Activated CD4-positive, alpha-beta memory T cell treated with anti-CD3 and anti-CD28 coated beads for 36 hours (primary cell): Measurements from ENCODE around the gene ZNF324B. TPM values are rescaled to one million over a fixed set of nuclear protein-coding genes. Genes with fewer than 3 reads are reported as not detected.
"Not testable (repeated sequence)": the region's sequence is repeated elsewhere in the genome, so short reads cannot be mapped to it uniquely, and the experiment has no call there.

Experiments used
- CTCF ChIA-PET: fragments of 350-600 bp; sonication (Branson Sonifier 250); formaldehyde crosslinking; loops from one replicate; lab custom pipeline; 2021; ENCODE audit warnings: antibody characterized with exemption, inconsistent platforms; lab: Charles Lee
- POLR2A ChIA-PET: fragments of 350-600 bp; sonication (Branson Sonifier 250); formaldehyde crosslinking; loops from one replicate; lab custom pipeline; 2021; ENCODE audit warnings: antibody characterized with exemption; lab: Charles Lee
- DNase-seq: peaks from one replicate; pipeline ENCODE4 v3.0.0-alpha.2; 2020
- H3K27ac Mint-ChIP-seq: one replicate; pipeline ENCODE4 v1.8.0; 2021; ENCODE audit warnings: mixed read lengths
- H3K27me3 Mint-ChIP-seq: one replicate; pipeline ENCODE4 v1.8.0; 2021; ENCODE audit warnings: mixed read lengths
- H3K36me3 Mint-ChIP-seq: one replicate; pipeline ENCODE4 v1.8.0; 2021; ENCODE audit warnings: mixed read lengths
- H3K4me1 Mint-ChIP-seq: one replicate; pipeline ENCODE4 v1.8.0; 2021; ENCODE audit warnings: low read depth, mixed read lengths
- H3K4me3 Mint-ChIP-seq: one replicate; pipeline ENCODE4 v1.8.0; 2021; ENCODE audit warnings: mild to moderate bottlenecking, mixed read lengths
- H3K9me3 Mint-ChIP-seq: one replicate; pipeline ENCODE4 v1.8.0; 2021; ENCODE audit warnings: mixed read lengths
- intact Hi-C: fragments of 100-400 bp; cut with micrococcal nuclease; formaldehyde crosslinking; loops from one replicate; pipeline ENCODE4 v1.15.1; 2023
- total RNA-seq, 2 experiments: library from RNA; stranded (reverse); gene quantifications; one replicate each; pipeline ENCODE4 v1.2.3, GENCODE V29; 2021

Gene ZNF324B
- total RNA-seq = 1 to 10 TPM; 7.7 to 7.8 TPM

GRCh38 chr19:58451358-58452101, at the start of gene ZNF324B:
Gene ZNF324B (plus strand): TSS chr19:58451622. CDS start chr19:58453702, 2,080 bp downstream.
- no peak within 1 kb of the TSS for H3K27ac Mint-ChIP-seq
- DNase-seq = peak; percentile 97
- ChIA-PET CTCF (interaction anchor here (1.0 to 1.8 kb wide), 4 partner anchors 13 to 124 kb away, joined by 3 to 5 read pairs (median 3); no protein-coding TSS in a partner anchor), POLR2A (interaction anchor here (0.8 kb wide), 1 partner anchor 9 kb away, joined by 4 read pairs; no protein-coding TSS in a partner anchor)
- H3K27me3 Mint-ChIP-seq = peaks cover 13% of the 10 kb centered on the region
- intact Hi-C loops = loop anchor here (1.0 to 2.0 kb wide), 4 partner anchors 11 to 65 kb away; partner anchors contain the start of genes RPS5, ZNF132, ZNF446 and ZNF584
- peaks cover 21% of the 10 kb centered on the region for H3K4me1 Mint-ChIP-seq
- peaks cover 26% of the 10 kb centered on the region for H3K36me3 Mint-ChIP-seq
- H3K4me3 Mint-ChIP-seq = peak within 1 kb of the TSS; percentile 78
- peaks cover 20% of the 10 kb centered on the region for H3K9me3 Mint-ChIP-seq

GRCh38 chr19:58401840-58402421, 49.5 kb upstream of the ZNF324B start:
- no peak overlapping the region for H3K27ac Mint-ChIP-seq
- no peak for DNase-seq
- H3K9me3 Mint-ChIP-seq = no peaks in the 10 kb centered on the region
- ChIA-PET POLR2A (no interaction called here), CTCF (no interaction called here)
- intact Hi-C loops = loop anchor here (1.0 to 10.0 kb wide), 7 partner anchors 15 to 487 kb away; partner anchors contain the start of genes RPS5, ZNF274, ZNF417 and ZNF446
- H3K27me3 Mint-ChIP-seq = peaks cover 2% of the 10 kb centered on the region
- peaks cover 2% of the 10 kb centered on the region for H3K36me3 Mint-ChIP-seq
- H3K4me1 Mint-ChIP-seq = peaks cover 20% of the 10 kb centered on the region
- peak overlapping the region; percentile 82 for H3K4me3 Mint-ChIP-seq

DNA sequence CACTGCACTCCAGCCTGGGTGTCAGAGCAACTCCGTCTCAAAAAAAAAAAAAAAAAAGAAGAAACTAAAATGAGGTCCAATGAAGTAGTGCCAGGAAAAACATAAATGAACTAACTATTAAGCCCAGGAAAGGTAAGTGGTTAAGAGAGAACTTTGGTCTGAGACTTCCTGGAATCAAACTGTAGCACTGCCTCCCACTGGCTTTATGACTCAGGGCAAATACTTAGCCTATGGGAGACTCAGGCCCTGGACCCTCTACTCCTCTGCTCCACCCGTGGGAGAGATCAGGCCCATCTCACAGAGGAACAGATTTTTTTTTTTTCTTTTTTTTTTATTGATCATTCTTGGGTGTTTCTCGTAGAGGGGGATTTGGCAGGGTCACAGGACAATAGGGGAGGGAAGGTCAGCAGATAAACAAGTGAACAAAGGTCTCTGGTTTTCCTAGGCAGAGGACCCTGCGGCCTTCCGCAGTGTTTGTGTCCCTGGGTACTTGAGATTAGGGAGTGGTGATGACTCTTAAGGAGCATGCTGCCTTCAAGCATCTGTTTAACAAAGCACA, 47.4 kb upstream of the ZNF324B start:
- DNase-seq, H3K27me3 Mint-ChIP-seq, H3K27ac Mint-ChIP-seq, POLR2A ChIA-PET, H3K4me3 Mint-ChIP-seq, H3K9me3 Mint-ChIP-seq, CTCF ChIA-PET, H3K36me3 Mint-ChIP-seq: not testable (repeated sequence)
- peaks cover 30% of the 10 kb centered on the region for H3K4me1 Mint-ChIP-seq
- intact Hi-C loops = loop anchor here (10.0 kb wide), 1 partner anchor 489 kb away; the partner anchor contains the start of gene ZNF417

DNA sequence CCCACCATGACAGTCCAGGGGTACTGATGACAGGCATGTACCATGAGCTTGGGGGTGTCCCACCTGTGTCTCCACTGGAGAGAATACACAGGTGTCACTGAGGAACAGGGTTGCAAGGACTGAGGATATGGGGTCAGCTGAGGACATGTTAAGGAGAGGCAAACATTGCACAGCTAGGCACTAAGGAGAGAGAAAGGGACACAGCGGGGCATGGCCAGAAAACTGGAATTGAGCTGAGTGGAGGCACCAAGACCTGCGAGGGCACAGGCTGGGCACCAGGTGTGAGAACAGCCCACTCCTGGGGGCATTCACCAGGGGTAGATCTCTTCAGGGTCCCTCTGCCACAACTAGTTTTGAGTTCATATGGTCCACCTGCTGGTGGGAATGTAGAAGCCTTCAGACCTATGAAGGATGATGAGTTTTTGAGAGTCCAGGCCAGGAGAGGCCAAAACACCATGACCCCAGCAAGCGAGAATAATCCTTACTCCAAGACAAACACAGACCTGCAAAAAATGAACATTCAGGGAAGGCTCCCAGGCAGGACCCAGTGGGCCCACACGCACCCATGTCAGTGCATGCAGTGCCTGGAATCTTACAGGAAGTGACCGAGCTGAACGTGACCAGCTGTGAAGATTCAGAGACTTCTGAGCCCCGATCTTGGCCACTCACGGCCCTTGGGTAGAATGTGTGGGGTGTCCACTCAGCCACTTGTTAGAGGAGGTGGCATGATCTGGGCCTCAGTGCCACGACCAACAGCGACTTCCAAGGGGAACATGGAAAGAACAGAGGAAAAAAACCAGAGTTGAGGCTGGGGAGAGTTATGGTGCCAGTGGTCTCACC, 44.4 kb upstream of the ZNF324B start:
- Mint-ChIP-seq H3K4me3 (peak overlapping the region; percentile 83), H3K27me3 (no peaks in the 10 kb centered on the region), H3K9me3 (no peaks in the 10 kb centered on the region), H3K4me1 (peaks cover 29% of the 10 kb centered on the region), H3K36me3 (peaks cover 2% of the 10 kb centered on the region), H3K27ac (peak overlapping the region; percentile 95)
- intact Hi-C loops = loop anchor here (5.0 to 10.0 kb wide), 4 partner anchors 35 to 492 kb away; partner anchors contain the start of genes ZNF132, ZNF417 and ZSCAN22
- ChIA-PET POLR2A (interaction anchor here (1.1 kb wide), 1 partner anchor 45 kb away, joined by 4 read pairs; the partner anchor contains the start of gene ZNF497), CTCF (interaction anchor here (1.0 to 2.1 kb wide), 2 partner anchors 112 to 174 kb away, joined by 3 to 5 read pairs; partner anchors contain the start of gene ZBTB45)
- no peak for DNase-seq

DNA sequence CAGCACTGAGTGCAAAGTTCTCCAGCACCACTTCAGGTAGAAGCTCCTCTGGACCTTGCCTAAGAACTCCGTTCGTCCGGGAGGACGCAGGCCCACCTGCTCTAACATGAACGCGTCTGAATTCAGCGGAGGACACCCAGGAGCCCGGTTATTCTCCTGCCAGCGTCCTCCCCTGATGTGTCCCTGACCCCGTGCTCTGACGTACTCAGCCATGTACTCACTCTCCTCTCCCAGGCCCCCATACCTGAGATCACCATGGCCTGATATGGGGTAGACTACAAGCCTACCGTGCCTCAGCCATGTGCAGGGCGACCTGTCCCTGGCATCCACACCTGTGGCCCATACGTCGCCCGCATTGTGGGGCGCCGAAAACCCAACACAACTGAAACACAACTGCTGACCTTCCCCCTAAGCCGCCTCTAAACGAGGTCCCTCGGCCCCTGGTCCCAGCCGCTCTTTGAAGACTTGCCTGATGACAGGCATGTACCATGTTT, 43.7 kb upstream of the ZNF324B start:
- DNase-seq = peak; percentile 32
- intact Hi-C loops = loop anchor here (1.0 to 10.0 kb wide), 7 partner anchors 20 to 493 kb away; partner anchors contain the start of genes RPS5, ZNF132, ZNF324B and ZNF417
- no peaks in the 10 kb centered on the region for H3K9me3 Mint-ChIP-seq
- peaks cover 29% of the 10 kb centered on the region for H3K4me1 Mint-ChIP-seq
- H3K4me3 Mint-ChIP-seq = peak overlapping the region; percentile 83
- H3K27me3 Mint-ChIP-seq = no peaks in the 10 kb centered on the region
- peak overlapping the region; percentile 95 for H3K27ac Mint-ChIP-seq
- ChIA-PET POLR2A (interaction anchor here (1.0 to 1.2 kb wide), 5 partner anchors 20 to 168 kb away, joined by 3 to 4 read pairs (median 4); partner anchors contain the start of genes ZNF497 and ZNF837), CTCF (interaction anchor here (1.0 to 2.1 kb wide), 3 partner anchors 62 to 112 kb away, joined by 3 to 5 read pairs (median 3); partner anchors contain the start of gene ZBTB45)
- H3K36me3 Mint-ChIP-seq = peaks cover 3% of the 10 kb centered on the region

DNA sequence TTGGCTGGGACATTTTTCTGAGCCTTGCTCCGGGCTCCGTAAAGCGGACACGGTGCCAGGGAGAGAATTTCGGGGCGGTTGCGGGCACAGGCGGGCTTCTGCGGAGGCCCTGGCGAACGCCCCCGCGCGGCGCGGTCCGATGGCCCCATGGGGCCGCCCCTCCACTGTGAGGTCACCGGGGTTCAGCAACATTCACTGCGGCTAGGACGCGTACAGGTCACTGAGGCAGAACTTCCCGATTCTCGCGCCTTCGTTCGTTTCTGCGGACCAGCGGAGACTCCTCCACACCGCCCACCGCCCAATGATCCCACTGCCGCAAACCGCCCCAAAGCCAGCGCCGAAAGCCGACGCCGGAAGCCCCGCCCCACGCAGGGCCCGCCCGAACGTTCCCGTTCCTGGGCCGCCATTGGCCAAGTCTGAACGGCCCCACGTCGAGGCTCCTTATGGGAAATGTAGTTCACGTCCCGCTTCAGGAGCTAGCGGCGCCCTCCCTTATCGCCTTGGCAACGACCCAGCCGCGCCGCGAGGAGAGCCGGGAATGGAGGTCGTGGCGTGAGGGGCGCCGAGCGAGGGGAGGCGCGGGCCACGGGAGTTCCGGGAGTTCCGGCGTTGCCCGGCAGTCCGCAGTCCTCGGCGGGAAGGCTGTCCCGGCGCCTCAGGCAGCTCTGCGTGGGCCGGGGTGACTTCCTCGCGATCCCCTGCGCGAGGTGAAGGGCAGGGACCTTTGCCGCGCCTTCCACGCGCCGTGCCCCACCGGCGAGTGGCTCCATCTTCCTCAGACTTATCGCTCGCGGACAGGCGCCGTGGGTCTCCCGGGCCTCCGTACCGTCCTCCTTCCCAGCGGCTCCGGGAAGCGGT, 43.0 kb upstream of the ZNF324B start, which contains the start of gene ZNF584:
TSS of gene ZNF584 (plus strand) at position 498 of the 858 bp plus-strand sequence. CDS start 499 bp downstream, outside the sequence.
- peaks cover 3% of the 10 kb centered on the region for H3K36me3 Mint-ChIP-seq
- CTCF ChIA-PET = interaction anchor here (0.8 to 2.1 kb wide), 4 partner anchors 61 to 112 kb away, joined by 3 to 5 read pairs (median 3); partner anchors contain the start of gene ZBTB45

DNA sequence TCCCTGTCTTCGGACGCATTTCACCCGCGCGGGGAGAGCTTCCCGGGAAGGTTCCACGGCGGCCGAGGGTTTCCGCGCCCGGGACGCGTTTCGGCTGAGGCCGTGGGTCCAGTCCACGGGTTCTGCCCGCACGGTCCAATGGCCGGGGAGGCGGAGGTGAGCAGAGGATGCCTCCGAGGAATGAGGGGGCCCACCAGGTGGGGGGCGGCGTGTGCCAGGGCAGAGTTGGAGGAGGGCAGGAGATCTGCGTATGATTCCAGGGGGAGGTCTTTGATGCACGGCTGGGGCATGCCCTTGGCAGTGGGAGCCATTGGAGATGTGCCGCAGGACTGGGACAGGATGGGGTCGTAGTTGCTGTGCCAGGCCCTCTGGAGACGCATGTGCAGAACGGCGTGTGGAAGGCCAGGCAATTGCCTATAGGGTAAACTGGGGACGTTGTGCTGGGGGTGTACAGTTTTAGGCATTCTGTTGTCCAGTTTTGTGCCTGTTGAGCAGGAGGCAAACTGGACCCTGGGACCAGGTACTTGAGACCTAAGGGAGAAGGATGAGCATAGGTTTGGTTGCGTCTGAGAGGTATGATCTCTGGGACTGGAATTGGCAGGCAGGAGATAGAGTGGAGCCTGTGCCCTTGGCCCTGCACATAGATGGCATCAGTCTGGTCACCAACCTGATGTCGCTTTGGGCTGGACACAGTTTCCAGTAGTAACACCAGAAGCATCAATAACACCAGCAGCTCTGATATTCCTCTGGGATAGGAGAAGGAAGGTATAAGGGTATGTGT, 42.2 kb upstream of the ZNF324B start:
- no peaks in the 10 kb centered on the region for H3K9me3 Mint-ChIP-seq
- H3K27me3 Mint-ChIP-seq = no peaks in the 10 kb centered on the region
- intact Hi-C loops = loop anchor here (5.0 to 10.0 kb wide), 4 partner anchors 33 to 494 kb away; partner anchors contain the start of genes ZNF132, ZNF417 and ZSCAN22
- H3K4me1 Mint-ChIP-seq = peaks cover 26% of the 10 kb centered on the region
- DNase-seq = peak; percentile 46
- CTCF ChIA-PET = interaction anchor here (0.7 to 1.0 kb wide), 4 partner anchors 17 to 111 kb away, joined by 3 read pairs; partner anchors contain the start of gene ZBTB45
- peak overlapping the region; percentile 83 for H3K4me3 Mint-ChIP-seq
- POLR2A ChIA-PET = interaction anchor here (0.6 to 1.2 kb wide), 9 partner anchors 9 to 167 kb away, joined by 3 to 4 read pairs (median 3); partner anchors contain the start of genes ZNF324 and ZNF837
- H3K36me3 Mint-ChIP-seq = peaks cover 3% of the 10 kb centered on the region
- H3K27ac Mint-ChIP-seq = no peak overlapping the region

More for the DNA sequence above, 43.0 kb upstream of the ZNF324B start, which contains the start of gene ZNF584:
- Mint-ChIP-seq H3K4me3 (peak within 1 kb of the TSS; percentile 83), H3K4me1 (peaks cover 31% of the 10 kb centered on the region), H3K9me3 (no peaks in the 10 kb centered on the region), H3K27ac (peak within 1 kb of the TSS; percentile 95), H3K27me3 (no peaks in the 10 kb centered on the region)
- intact Hi-C loops = loop anchor here (1.0 to 10.0 kb wide), 7 partner anchors 21 to 494 kb away; partner anchors contain the start of genes RPS5, ZNF132, ZNF324B and ZNF417
- DNase-seq = peak; percentile 97
- POLR2A ChIA-PET = interaction anchor here (0.6 to 1.2 kb wide), 8 partner anchors 21 to 167 kb away, joined by 3 to 4 read pairs (median 3); partner anchors contain the start of genes ZNF324, ZNF497 and ZNF837

DNA sequence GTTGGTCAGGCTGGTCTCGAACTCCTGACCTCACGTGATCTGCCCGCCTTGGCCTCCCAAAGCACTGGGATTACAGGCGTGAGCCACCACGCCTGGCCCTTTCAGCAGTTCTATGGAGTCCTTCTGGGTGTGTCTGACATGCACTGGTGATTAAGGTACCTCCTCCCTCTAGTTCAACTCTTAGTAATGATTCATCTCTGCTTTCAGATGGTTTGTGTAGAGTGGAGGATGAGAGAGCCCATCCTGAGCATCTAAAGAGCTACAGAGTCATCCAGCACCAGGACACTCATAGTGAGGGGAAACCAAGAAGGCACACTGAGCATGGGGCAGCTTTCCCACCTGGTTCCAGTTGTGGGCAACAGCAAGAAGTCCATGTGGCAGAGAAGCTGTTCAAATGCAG, 34.8 kb upstream of the ZNF324B start:
- POLR2A ChIA-PET = no interaction called here
- Mint-ChIP-seq H3K4me3 (no peak overlapping the region), H3K9me3 (peaks cover 2% of the 10 kb centered on the region), H3K36me3 (peaks cover 44% of the 10 kb centered on the region), H3K27ac (no peak overlapping the region), H3K27me3 (no peaks in the 10 kb centered on the region), H3K4me1 (peaks cover 2% of the 10 kb centered on the region)
- CTCF ChIA-PET = no interaction called here
- intact Hi-C loops = no loop called here
- no peak for DNase-seq

DNA sequence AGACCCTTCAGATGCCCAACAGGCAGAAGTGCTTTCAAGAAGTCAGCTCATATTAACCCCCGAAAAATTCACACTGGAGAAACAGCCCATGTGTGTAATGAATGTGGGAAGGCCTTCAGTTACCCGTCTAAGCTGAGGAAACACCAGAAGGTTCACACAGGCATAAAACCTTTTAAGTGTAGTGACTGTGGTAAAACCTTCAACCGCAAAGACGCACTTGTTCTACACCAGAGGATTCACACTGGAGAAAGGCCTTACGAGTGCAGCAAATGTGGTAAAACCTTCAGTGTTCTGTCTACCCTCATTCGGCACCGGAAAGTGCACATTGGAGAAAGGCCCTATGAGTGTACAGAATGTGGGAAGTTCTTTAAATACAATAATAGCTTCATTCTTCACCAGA, 34.4 kb upstream of the ZNF324B start:
- ChIA-PET POLR2A (no interaction called here), CTCF (no interaction called here)
- H3K36me3 Mint-ChIP-seq = peaks cover 44% of the 10 kb centered on the region

More for the DNA sequence above, 34.4 kb upstream of the ZNF324B start:
- Mint-ChIP-seq H3K27ac (no peak overlapping the region), H3K27me3 (no peaks in the 10 kb centered on the region), H3K4me3 (no peak overlapping the region), H3K4me1 (peaks cover 2% of the 10 kb centered on the region), H3K9me3 (peaks cover 2% of the 10 kb centered on the region)
- intact Hi-C loops = no loop called here
- DNase-seq = no peak
